Epidermal melanocyte (primary cell): ENCODE results near the gene MYH9.

Experiments used
- DNase-seq: peaks from one replicate; pipeline ENCODE4 v3.0.0; 2011; ENCODE audit warnings: low spot score; ENCODE audit not compliant: insufficient read length

The MYH9 gene

GRCh38 chr22:36232715-36233401, 154.9 kb downstream of the MYH9 start:
- DNase-seq, result no peak
